Ureter (tissue), 1 donor: Measurements from ENCODE around the gene KCNQ1. TPM values are rescaled to one million over a fixed set of nuclear protein-coding genes. Genes with fewer than 3 reads are reported as not detected.

Source experiments
- DNase-seq: peaks from one replicate; pipeline ENCODE4 v3.0.0-alpha.2; 2020; ENCODE audit warnings: low spot score
- total RNA-seq: library from RNA; stranded (reverse); gene quantifications from one replicate; pipeline ENCODE4 v1.2.4, GENCODE V29; 2023
- donor health status: DM: yes; HTN: yes; CAD: no.

Gene KCNQ1
- total RNA-seq, 1 donor from 2014 or later = 63.0 TPM

GRCh38 chr11:2775083-2775625 lies 330.3 kb downstream of the KCNQ1 start:
- DNase-seq = no peak

GRCh38 chr11:2775626-2776350 lies 331.0 kb downstream of the KCNQ1 start:
- DNase-seq = peak; percentile 40

- peak; percentile 41 for DNase-seq
Observed at GRCh38 chr11:2776351-2777061, 331.7 kb downstream of the KCNQ1 start.

- DNase-seq = peak; percentile 42
Observed at GRCh38 chr11:2777386-2777785, 332.6 kb downstream of the KCNQ1 start.

GRCh38 chr11:2777871-2778629 lies 333.2 kb downstream of the KCNQ1 start:
- peak; percentile 45 for DNase-seq

- peak; percentile 84 for DNase-seq
Observed at GRCh38 chr11:2778630-2779498, 334.1 kb downstream of the KCNQ1 start.

GRCh38 chr11:2779499-2779980 lies 334.7 kb downstream of the KCNQ1 start:
- peak; percentile 41 for DNase-seq

- DNase-seq = peak; percentile 41
Observed at GRCh38 chr11:2779981-2780849, 335.4 kb downstream of the KCNQ1 start.

- peak; percentile 41 for DNase-seq
Observed at GRCh38 chr11:2780850-2781407, 336.1 kb downstream of the KCNQ1 start.

- DNase-seq = peak; percentile 43
Observed at GRCh38 chr11:2781408-2782274, 336.8 kb downstream of the KCNQ1 start.

- no peak for DNase-seq
Observed at GRCh38 chr11:2782769-2783168, 338.0 kb downstream of the KCNQ1 start.

GRCh38 chr11:2783536-2784082 lies 338.8 kb downstream of the KCNQ1 start:
- DNase-seq = no peak

- no peak for DNase-seq
Observed at GRCh38 chr11:2787816-2788167, 343.0 kb downstream of the KCNQ1 start.

- DNase-seq = no peak
Observed at GRCh38 chr11:2788168-2789071, 343.6 kb downstream of the KCNQ1 start.

- DNase-seq = no peak
Observed at GRCh38 chr11:2789331-2789730, 344.5 kb downstream of the KCNQ1 start.

- peak; percentile 35 for DNase-seq
Observed at GRCh38 chr11:2789791-2790567, 345.2 kb downstream of the KCNQ1 start.

GRCh38 chr11:2790568-2790921 lies 345.7 kb downstream of the KCNQ1 start:
- DNase-seq = peak; percentile 36
